ENCODE measurements around the gene NCAPH2. TPM values are rescaled to one million over a fixed set of nuclear protein-coding genes. Genes with fewer than 3 reads are reported as not detected.

Gene NCAPH2
- total and polyA plus RNA-seq, 2 of the 13 experiments (the other 11 are each of a cell fraction or from before 2014, with no cell fraction given): 28.1 to 64.4 TPM

GRCh38 chr22:50483977-50484853, 23.8 kb upstream of the NCAPH2 start (continued):
- TF ChIP-seq NFAT5 (CRISPR knock-in tag; IDR thresholded peaks at IDR 0.05): no peak
- peak; percentile 17; the same call in 1 of the 2 replicates for TF ChIP-seq GABPB1 (CRISPR knock-in tag; IDR thresholded peaks at IDR 0.05)
- TF ChIP-seq ZNF883 (CRISPR knock-in tag; IDR thresholded peaks at IDR 0.05; ENCODE audit: not compliant biosample characterization): no peak
- no peak for TF ChIP-seq TRIM24 (CRISPR knock-in tag; IDR thresholded peaks at IDR 0.05)
- 0 out of 2 replicates have a peak, but pooled peaks have one; percentile 25 for TF ChIP-seq SALL1 (CRISPR knock-in tag; IDR thresholded peaks at IDR 0.05)
- TF ChIP-seq FOXM1 (CRISPR knock-in tag; IDR thresholded peaks at IDR 0.05): no peak
- TF ChIP-seq ZNF740 (CRISPR knock-in tag; IDR thresholded peaks at IDR 0.05): no peak
- no peak for TF ChIP-seq RXRB (CRISPR knock-in tag; IDR thresholded peaks at IDR 0.05; ENCODE audit: borderline replicate concordance)
- TF ChIP-seq RARG (CRISPR knock-in tag; IDR thresholded peaks at IDR 0.05; ENCODE audit: low read depth): no peak
- no peak for TF ChIP-seq ZNF670 (CRISPR knock-in tag; IDR thresholded peaks at IDR 0.05; ENCODE audit: borderline replicate concordance)
- no peak for TF ChIP-seq ZNF362 (CRISPR knock-in tag; IDR thresholded peaks at IDR 0.05; ENCODE audit: borderline replicate concordance)
- TF ChIP-seq ZNF556 (CRISPR knock-in tag; IDR thresholded peaks at IDR 0.05; ENCODE audit: borderline replicate concordance): no peak
- TF ChIP-seq ZNF781 (CRISPR knock-in tag; IDR thresholded peaks at IDR 0.05; ENCODE audit: borderline replicate concordance, not compliant biosample characterization): no peak
- no peak for TF ChIP-seq NR2C2 (CRISPR knock-in tag; IDR thresholded peaks at IDR 0.05; ENCODE audit: borderline replicate concordance)
- no peak for TF ChIP-seq TCF12 (IDR thresholded peaks at IDR 0.05)
- TF ChIP-seq TCF12 (CRISPR knock-in tag; IDR thresholded peaks at IDR 0.05): no peak
- peak; percentile 42; the same call in 1 of the 2 replicates for TF ChIP-seq RBFOX2 (IDR thresholded peaks at IDR 0.05; ENCODE audit: low read depth, low read length)
- TF ChIP-seq ZNF331 (CRISPR knock-in tag; IDR thresholded peaks at IDR 0.05): no peak
- no peak for TF ChIP-seq ZNF253 (CRISPR knock-in tag; IDR thresholded peaks at IDR 0.05; ENCODE audit: borderline replicate concordance)

All from HepG2 (cell line).